Caco-2 (cell line): ENCODE data around the gene IQSEC2. TPM values are rescaled to one million over a fixed set of nuclear protein-coding genes. Genes with fewer than 3 reads are reported as not detected.

ENCODE experiments used
- BruUV-seq: library from RNA; stranded (reverse); fragments of 400-500 nt; replicated peaks from 2 replicates; lab custom pipeline; 2021; lab: Mats Ljungman, UMichigan
- CTCF ChIA-PET: fragments of 300-600 bp; sonication (Branson Sonifier 250); formaldehyde crosslinking; loops from one replicate; lab custom pipeline; 2022; ENCODE audit warnings: antibody characterized with exemption; lab: Charles Lee
- POLR2A ChIA-PET: fragments of 300-600 bp; sonication (Branson Sonifier 250); formaldehyde crosslinking; loops from one replicate; lab custom pipeline; 2022; ENCODE audit warnings: antibody characterized with exemption; lab: Charles Lee
- DNase-seq, 2 experiments: peaks; one replicate each; pipeline versions ENCODE4 v3.0.0 to v3.0.0-alpha.2; 2020 to 2022
- H3K27me3 ChIP-seq: replicated peaks from 2 replicates; pipeline ENCODE4 v1.6.0; 2011; ENCODE audit warnings: low read length; ENCODE audit not compliant: control insufficient read depth, insufficient read depth
- H3K36me3 ChIP-seq: 2 replicates; pipeline ENCODE4 v1.5.1; 2011; ENCODE audit warnings: low read length; ENCODE audit not compliant: control insufficient read depth, insufficient read depth
- H3K4me1 ChIP-seq: fragments of 250-450 bp; sonication (Bioruptor Pico); 2 replicates; pipeline ENCODE4 v1.5.1; 2020; ENCODE audit warnings: mild to moderate bottlenecking
- H3K4me3 ChIP-seq: 2 replicates; pipeline ENCODE4 v1.5.1; 2011; ENCODE audit warnings: low read depth, mild to moderate bottlenecking, control low read depth, low read length
- H3K9me3 ChIP-seq: fragments of 250-450 bp; sonication (Bioruptor Pico); 2 replicates; pipeline ENCODE4 v1.5.1; 2020; ENCODE audit warnings: mild to moderate bottlenecking, moderate library complexity
- H3K27ac Mint-ChIP-seq: one replicate; pipeline ENCODE4 v1.8.0; 2022; ENCODE audit warnings: mixed read lengths; ENCODE audit not compliant: unreplicated experiment
- H3K27me3 Mint-ChIP-seq: one replicate; pipeline ENCODE4 v1.8.0; 2022; ENCODE audit warnings: mixed read lengths; ENCODE audit not compliant: insufficient read depth, unreplicated experiment
- H3K36me3 Mint-ChIP-seq: one replicate; pipeline ENCODE4 v1.8.0; 2022; ENCODE audit warnings: mild to moderate bottlenecking, mixed read lengths; ENCODE audit not compliant: insufficient read depth, unreplicated experiment
- H3K4me1 Mint-ChIP-seq: one replicate; pipeline ENCODE4 v1.8.0; 2022; ENCODE audit warnings: low read depth, mixed read lengths; ENCODE audit not compliant: unreplicated experiment
- H3K4me3 Mint-ChIP-seq: one replicate; pipeline ENCODE4 v1.8.0; 2022; ENCODE audit warnings: mild to moderate bottlenecking, moderate library complexity, mixed read lengths; ENCODE audit not compliant: unreplicated experiment
- H3K9me3 Mint-ChIP-seq: one replicate; pipeline ENCODE4 v1.8.0; 2022; ENCODE audit warnings: mixed read lengths; ENCODE audit not compliant: unreplicated experiment
- intact Hi-C: fragments of 100-400 bp; cut with micrococcal nuclease; formaldehyde crosslinking; loops from one replicate; pipeline ENCODE4 v1.10.0; 2022; ENCODE audit not compliant: unreplicated experiment
- total RNA-seq: library from RNA; stranded (reverse); gene quantifications from 2 replicates; pipeline ENCODE4 v1.2.3, GENCODE V29; 2022
- TF ChIP-seq, protein P1 (sequence below), 2 experiments: fragments of 200-600 bp in 1 of 2; IDR thresholded peaks; 1 replicate in 1 of 2; 2 replicates in 1 of 2; pipeline versions ENCODE4 v1.5.1 to v1.8.0; 2011 to 2022; ENCODE audit warnings: antibody characterized with exemption in 1 of 2, control low read depth in 1 of 2, inconsistent platforms in 1 of 2, low read depth in 1 of 2, low read length in 1 of 2, mild to moderate bottlenecking in 1 of 2, moderate library complexity in 1 of 2; ENCODE audit not compliant: insufficient read depth in 1 of 2, severe bottlenecking in 1 of 2, unreplicated experiment in 1 of 2

IQSEC2 gene
- total RNA-seq, 1 experiment from 2014 or later, result 1.8 TPM

DNA sequence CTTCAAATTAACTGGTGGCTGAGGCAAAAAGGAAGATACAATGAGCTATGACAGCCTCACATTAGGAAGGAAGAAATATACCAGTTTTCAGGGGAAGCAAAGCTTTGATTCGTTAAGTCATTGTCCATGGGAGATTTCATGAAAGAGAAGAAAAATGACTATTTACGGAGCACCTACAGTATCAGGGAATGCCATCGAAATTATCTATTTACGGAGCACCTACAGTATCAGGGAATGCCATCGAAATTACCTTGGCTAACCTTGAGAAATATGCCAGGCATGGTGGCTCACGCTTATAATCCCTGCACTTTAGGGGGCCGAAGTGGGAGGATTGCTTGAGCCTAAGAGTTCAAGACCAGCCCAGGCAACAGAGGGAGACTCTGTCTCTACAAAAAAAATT, 28.5 kb upstream of the IQSEC2 start:
- BruUV-seq, result no TSS peak
- Mint-ChIP-seq H3K36me3 (no peaks in the 10 kb centered on the region), H3K27ac (no peak overlapping the region), H3K4me1 (no peaks in the 10 kb centered on the region), H3K27me3 (peaks cover 7% of the 10 kb centered on the region), H3K4me3 (no peak overlapping the region), H3K9me3 (no peaks in the 10 kb centered on the region)
- H3K4me3 ChIP-seq, result no peak overlapping the region
- no peaks in the 10 kb centered on the region for H3K27me3 ChIP-seq
- TF ChIP-seq, protein P1, sequence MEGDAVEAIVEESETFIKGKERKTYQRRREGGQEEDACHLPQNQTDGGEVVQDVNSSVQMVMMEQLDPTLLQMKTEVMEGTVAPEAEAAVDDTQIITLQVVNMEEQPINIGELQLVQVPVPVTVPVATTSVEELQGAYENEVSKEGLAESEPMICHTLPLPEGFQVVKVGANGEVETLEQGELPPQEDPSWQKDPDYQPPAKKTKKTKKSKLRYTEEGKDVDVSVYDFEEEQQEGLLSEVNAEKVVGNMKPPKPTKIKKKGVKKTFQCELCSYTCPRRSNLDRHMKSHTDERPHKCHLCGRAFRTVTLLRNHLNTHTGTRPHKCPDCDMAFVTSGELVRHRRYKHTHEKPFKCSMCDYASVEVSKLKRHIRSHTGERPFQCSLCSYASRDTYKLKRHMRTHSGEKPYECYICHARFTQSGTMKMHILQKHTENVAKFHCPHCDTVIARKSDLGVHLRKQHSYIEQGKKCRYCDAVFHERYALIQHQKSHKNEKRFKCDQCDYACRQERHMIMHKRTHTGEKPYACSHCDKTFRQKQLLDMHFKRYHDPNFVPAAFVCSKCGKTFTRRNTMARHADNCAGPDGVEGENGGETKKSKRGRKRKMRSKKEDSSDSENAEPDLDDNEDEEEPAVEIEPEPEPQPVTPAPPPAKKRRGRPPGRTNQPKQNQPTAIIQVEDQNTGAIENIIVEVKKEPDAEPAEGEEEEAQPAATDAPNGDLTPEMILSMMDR (IDR thresholded peaks at IDR 0.05; ENCODE audit: insufficient read depth in 1 of 2, low read depth in 1 of 2, low read length in 1 of 2, severe bottlenecking in 1 of 2, unreplicated experiment in 1 of 2), result no peak
- DNase-seq, result no peak
- H3K9me3 ChIP-seq, result no peaks in the 10 kb centered on the region
- POLR2A ChIA-PET, result no interaction called here
- no peaks in the 10 kb centered on the region for H3K4me1 ChIP-seq
- no peaks in the 10 kb centered on the region for H3K36me3 ChIP-seq
- intact Hi-C loops, result loop anchor here (5.0 kb wide), 1 partner anchor 172 kb away; no protein-coding TSS in a partner anchor
- CTCF ChIA-PET, result no interaction called here

DNA sequence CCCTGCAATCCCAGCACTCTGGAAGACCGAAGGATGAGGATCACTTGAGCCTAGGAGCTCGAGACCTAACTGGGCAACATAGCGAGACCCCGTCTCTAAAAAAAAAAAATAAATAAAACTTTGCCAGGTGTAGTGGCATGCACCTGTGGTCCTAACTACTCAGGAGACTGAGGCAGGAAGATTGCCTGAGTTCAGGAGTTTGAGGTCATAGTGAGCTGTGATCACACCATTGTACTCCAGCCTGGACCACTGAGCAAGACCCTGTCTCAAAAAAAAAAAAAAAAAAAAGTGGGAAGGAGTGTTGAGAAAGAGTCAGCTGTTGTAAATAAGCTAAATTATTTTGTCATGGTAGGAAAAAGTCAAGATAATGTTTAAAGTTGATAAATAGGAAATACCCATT, 27.5 kb upstream of the IQSEC2 start:
- no peak overlapping the region for H3K27ac Mint-ChIP-seq
- no peaks in the 10 kb centered on the region for H3K4me1 Mint-ChIP-seq
- no TSS peak for BruUV-seq
- Histone ChIP-seq H3K36me3 (no peaks in the 10 kb centered on the region), H3K4me3 (no peak overlapping the region), H3K4me1 (no peaks in the 10 kb centered on the region), H3K9me3 (no peaks in the 10 kb centered on the region), H3K27me3 (no peaks in the 10 kb centered on the region)
- ChIA-PET CTCF (no interaction called here), POLR2A (no interaction called here)
- H3K9me3 Mint-ChIP-seq, result no peaks in the 10 kb centered on the region
- DNase-seq, result no peak
- intact Hi-C loops, result no loop called here
- peaks cover 7% of the 10 kb centered on the region for H3K27me3 Mint-ChIP-seq
- TF ChIP-seq, protein P1 (IDR thresholded peaks at IDR 0.05; ENCODE audit: insufficient read depth in 1 of 2, low read depth in 1 of 2, low read length in 1 of 2, severe bottlenecking in 1 of 2, unreplicated experiment in 1 of 2), result no peak
- no peak overlapping the region for H3K4me3 Mint-ChIP-seq
- H3K36me3 Mint-ChIP-seq, result no peaks in the 10 kb centered on the region

DNA sequence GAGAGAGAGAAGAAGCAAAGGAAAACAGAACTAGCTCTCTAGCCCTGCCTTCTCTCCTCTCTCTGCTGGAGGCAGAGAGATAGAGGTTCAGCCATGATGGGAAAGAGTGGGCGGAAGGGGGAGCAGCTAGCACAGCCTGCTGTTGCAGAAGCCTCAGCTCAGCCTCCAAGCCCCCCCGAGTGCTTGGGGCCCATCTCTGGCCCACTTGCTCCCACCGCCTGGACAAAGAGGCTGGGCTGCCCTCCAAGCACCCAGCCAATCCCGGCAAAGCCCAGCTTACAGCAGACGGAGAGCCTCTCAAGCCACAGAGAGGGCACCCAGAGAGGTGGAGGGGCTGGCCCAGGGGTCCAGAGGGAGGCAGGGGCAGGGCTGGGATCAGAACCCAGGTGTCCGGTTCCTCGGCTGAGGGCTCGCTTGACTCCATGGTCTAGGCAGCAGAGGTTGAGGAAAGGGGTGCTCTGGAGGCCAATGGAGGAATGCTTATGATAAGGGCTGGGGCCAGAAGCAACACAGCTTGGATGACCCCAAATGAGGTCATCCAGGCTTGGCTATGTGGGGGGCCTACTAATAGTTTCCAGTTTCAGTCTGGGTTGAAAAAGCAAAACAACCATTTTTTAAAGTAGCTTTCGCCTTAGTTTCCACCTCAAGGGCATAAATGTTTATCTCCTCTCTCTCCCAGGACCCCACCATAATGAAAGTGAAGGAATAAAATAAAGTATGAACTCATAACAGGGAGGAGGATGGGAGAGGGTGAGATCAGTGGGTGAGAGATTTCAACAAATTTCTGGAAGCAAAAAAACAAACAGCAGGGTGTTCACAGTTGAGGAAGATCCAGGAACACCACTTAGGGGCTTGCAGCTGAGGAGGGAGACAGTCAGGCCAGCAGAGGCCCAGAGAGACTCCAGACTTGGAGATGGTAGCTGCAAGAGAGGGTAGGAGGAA, 24.9 kb upstream of the IQSEC2 start:
- no peaks in the 10 kb centered on the region for H3K9me3 ChIP-seq
- H3K27me3 ChIP-seq, result no peaks in the 10 kb centered on the region
- H3K9me3 Mint-ChIP-seq, result no peaks in the 10 kb centered on the region
- H3K4me3 Mint-ChIP-seq, result no peak overlapping the region
- H3K4me3 ChIP-seq, result no peak overlapping the region
- no peak for DNase-seq
- intact Hi-C loops, result no loop called here
- no peak overlapping the region for H3K27ac Mint-ChIP-seq
- TF ChIP-seq, protein P1 (IDR thresholded peaks at IDR 0.05; ENCODE audit: insufficient read depth in 1 of 2, low read depth in 1 of 2, low read length in 1 of 2, severe bottlenecking in 1 of 2, unreplicated experiment in 1 of 2), result no peak
- CTCF ChIA-PET, result no interaction called here
- H3K27me3 Mint-ChIP-seq, result peaks cover 4% of the 10 kb centered on the region
- H3K4me1 ChIP-seq, result no peaks in the 10 kb centered on the region
- POLR2A ChIA-PET, result no interaction called here
- H3K36me3 Mint-ChIP-seq, result no peaks in the 10 kb centered on the region
- BruUV-seq, result no TSS peak
- no peaks in the 10 kb centered on the region for H3K36me3 ChIP-seq
- no peaks in the 10 kb centered on the region for H3K4me1 Mint-ChIP-seq
